Uterus (tissue), 2 donors: Measurements from ENCODE around the gene DLGAP1.

Experiments
- POLR2A ChIP-seq, 2 donors: fragments of 450-650 bp; IDR thresholded peaks; one replicate each; pipeline ENCODE4 v1.6.1; 2016; ENCODE audit warnings: antibody characterized with exemption in 2 of 2, mild to moderate bottlenecking in 1 of 2, moderate library complexity in 1 of 2
- TF ChIP-seq, protein P1 (sequence below), 4 experiments: fragments of 200-600 bp in 2 of 4; fragments of 450-650 bp in 2 of 4; sonication (generic) in 2 of 4; IDR thresholded peaks; one replicate each; pipeline ENCODE4 v1.5.1; 2016 to 2019; ENCODE audit warnings: antibody characterized with exemption in 4 of 4, mild to moderate bottlenecking in 2 of 4, moderate library complexity in 1 of 4

DNA sequence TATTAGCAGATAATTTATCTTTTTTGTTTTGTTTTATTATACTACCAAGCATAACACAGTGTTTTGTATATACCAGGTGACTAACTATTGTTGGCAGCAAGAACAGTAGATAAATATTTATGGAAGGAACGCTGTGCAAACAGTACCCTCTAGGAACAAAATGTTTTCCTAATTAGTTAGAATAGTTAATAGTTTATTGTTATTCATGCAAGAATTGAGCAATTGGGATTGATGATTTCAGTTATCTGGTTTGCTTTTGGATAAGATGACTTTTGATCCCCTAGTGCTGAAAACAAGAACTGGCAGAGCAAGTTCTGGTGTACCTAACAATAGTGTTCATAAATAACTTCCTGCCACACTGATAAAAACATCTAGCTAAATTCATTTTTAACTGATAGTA is 681.8 kb downstream of the DLGAP1 start:
- TF ChIP-seq, protein P1, sequence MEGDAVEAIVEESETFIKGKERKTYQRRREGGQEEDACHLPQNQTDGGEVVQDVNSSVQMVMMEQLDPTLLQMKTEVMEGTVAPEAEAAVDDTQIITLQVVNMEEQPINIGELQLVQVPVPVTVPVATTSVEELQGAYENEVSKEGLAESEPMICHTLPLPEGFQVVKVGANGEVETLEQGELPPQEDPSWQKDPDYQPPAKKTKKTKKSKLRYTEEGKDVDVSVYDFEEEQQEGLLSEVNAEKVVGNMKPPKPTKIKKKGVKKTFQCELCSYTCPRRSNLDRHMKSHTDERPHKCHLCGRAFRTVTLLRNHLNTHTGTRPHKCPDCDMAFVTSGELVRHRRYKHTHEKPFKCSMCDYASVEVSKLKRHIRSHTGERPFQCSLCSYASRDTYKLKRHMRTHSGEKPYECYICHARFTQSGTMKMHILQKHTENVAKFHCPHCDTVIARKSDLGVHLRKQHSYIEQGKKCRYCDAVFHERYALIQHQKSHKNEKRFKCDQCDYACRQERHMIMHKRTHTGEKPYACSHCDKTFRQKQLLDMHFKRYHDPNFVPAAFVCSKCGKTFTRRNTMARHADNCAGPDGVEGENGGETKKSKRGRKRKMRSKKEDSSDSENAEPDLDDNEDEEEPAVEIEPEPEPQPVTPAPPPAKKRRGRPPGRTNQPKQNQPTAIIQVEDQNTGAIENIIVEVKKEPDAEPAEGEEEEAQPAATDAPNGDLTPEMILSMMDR (IDR thresholded peaks at IDR 0.05) = no peak
- TF ChIP-seq POLR2A (IDR thresholded peaks at IDR 0.05) = no peak
